Activated CD8-positive, alpha-beta T cell treated with anti-CD3 and anti-CD28 coated beads, Interleukin-2, amount 10 ng/mL, durations not matched to agents 7 days and 5 days (primary cell): Measurements from ENCODE around the gene GPR137C. TPM values are rescaled to one million over a fixed set of nuclear protein-coding genes. Genes with fewer than 3 reads are reported as not detected.

Experiments used
- ATAC-seq: fragments of 150-1000 bp; cut with Tn5 transposase; one replicate; pipeline ENCODE4 v1.10.0; 2021; ENCODE audit warnings: moderate library complexity
- CTCF ChIA-PET: fragments of 350-600 bp; sonication (Branson Sonifier 250); formaldehyde crosslinking; loops from one replicate; lab custom pipeline; 2021; ENCODE audit warnings: antibody characterized with exemption; lab: Charles Lee
- POLR2A ChIA-PET: fragments of 350-600 bp; sonication (Branson Sonifier 250); formaldehyde crosslinking; loops from one replicate; lab custom pipeline; 2021; ENCODE audit warnings: antibody characterized with exemption; lab: Charles Lee
- DNase-seq: peaks from one replicate; pipeline ENCODE4 v3.0.0-alpha.2; 2020
- H3K27ac Mint-ChIP-seq: one replicate; pipeline ENCODE4 v1.8.0; 2021; ENCODE audit warnings: mild to moderate bottlenecking, mixed read lengths
- H3K27me3 Mint-ChIP-seq: one replicate; pipeline ENCODE4 v1.8.0; 2021; ENCODE audit warnings: low read depth, mixed read lengths
- H3K36me3 Mint-ChIP-seq: one replicate; pipeline ENCODE4 v1.8.0; 2021; ENCODE audit warnings: low read depth, mixed read lengths
- H3K4me1 Mint-ChIP-seq: one replicate; pipeline ENCODE4 v1.8.0; 2021; ENCODE audit warnings: low read depth, mixed read lengths
- H3K4me3 Mint-ChIP-seq: one replicate; pipeline ENCODE4 v1.8.0; 2021; ENCODE audit warnings: mild to moderate bottlenecking, mixed read lengths
- H3K9me3 Mint-ChIP-seq: one replicate; pipeline ENCODE4 v1.8.0; 2022; ENCODE audit warnings: mixed read lengths; ENCODE audit not compliant: insufficient read depth
- total RNA-seq, 2 experiments: library from RNA; stranded (reverse); gene quantifications; one replicate each; pipeline ENCODE4 v1.2.3, GENCODE V29; 2021

The GPR137C gene, protein sequence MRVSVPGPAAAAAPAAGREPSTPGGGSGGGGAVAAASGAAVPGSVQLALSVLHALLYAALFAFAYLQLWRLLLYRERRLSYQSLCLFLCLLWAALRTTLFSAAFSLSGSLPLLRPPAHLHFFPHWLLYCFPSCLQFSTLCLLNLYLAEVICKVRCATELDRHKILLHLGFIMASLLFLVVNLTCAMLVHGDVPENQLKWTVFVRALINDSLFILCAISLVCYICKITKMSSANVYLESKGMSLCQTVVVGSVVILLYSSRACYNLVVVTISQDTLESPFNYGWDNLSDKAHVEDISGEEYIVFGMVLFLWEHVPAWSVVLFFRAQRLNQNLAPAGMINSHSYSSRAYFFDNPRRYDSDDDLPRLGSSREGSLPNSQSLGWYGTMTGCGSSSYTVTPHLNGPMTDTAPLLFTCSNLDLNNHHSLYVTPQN
- 1 to 10 TPM in 1 of 2 experiments, under 1 TPM in 1; 0.73 to 1.7 TPM for total RNA-seq

DNA sequence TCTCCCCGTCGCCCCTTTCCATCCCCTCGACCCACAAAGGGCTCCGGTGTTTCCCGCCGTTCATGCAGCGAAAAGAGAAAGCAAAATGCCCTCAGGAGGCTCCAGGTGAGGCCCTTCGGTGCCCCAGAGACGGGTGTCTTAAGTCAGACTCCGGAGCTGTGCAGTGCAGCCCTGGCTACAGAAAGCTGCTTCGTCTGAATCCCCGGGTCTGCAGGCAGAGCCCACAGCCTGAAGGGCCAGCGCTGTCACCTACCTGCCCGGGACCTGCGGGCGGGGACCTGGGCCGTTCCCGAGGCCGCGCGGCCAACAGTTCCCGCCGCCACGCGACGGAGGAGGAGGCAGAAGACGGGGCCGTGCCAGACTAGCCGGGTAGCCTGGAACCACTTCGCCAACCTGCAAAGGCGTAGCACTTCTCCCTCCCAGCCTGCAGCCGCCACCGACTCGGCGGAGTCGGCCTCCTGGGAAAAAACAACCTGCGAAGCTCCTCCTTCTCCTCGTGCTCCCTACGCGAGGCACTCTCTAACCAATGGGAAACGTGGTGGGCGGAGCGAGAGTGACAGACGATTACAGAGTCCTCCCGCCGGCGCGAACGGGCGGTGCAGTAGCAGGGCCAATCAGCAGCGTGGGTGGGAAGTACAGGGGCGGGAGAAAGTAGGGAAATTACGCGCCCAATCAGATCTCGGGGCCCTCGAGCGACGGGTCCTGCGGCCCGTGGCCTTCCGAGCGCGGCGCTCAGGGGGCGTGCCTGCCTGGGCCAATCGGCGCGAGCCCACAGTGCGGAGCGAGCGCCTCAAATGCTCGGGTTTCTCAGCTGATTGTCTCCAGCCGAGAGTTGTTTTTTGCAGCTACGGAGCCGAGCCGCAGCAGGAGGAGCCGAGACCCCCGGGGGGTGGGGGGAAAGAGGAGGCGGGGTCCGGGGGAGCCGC is at the start of gene GPR137C, which contains the start of gene TXNDC16:
Gene GPR137C (plus strand): TSS at position 774 of the 926 bp plus-strand sequence. CDS start 312 bp downstream, outside the sequence.
Gene TXNDC16 (minus strand): TSS at position 443 of the 926 bp plus-strand sequence. CDS start 8,948 bp downstream, outside the sequence.
- ChIA-PET CTCF (interaction anchor here (0.6 to 2.2 kb wide), 12 partner anchors 9 to 754 kb away, joined by 3 to 14 read pairs (median 4); no protein-coding TSS in a partner anchor), POLR2A (interaction anchor here (0.7 to 1.9 kb wide), 8 partner anchors 11 to 600 kb away, joined by 3 to 9 read pairs (median 4); partner anchors contain the start of genes ERO1A and PTGER2)
- DNase-seq (peak; percentile 100), ATAC-seq (peak; percentile 94)
- peaks cover 18% of the 10 kb centered on the region for H3K27me3 Mint-ChIP-seq
- peaks cover 11% of the 10 kb centered on the region for H3K36me3 Mint-ChIP-seq
- H3K27ac Mint-ChIP-seq: peak within 1 kb of the TSS; percentile 92
- no peaks in the 10 kb centered on the region for H3K9me3 Mint-ChIP-seq
- peaks cover 26% of the 10 kb centered on the region for H3K4me1 Mint-ChIP-seq
- H3K4me3 Mint-ChIP-seq: peak within 1 kb of the TSS; percentile 91

DNA sequence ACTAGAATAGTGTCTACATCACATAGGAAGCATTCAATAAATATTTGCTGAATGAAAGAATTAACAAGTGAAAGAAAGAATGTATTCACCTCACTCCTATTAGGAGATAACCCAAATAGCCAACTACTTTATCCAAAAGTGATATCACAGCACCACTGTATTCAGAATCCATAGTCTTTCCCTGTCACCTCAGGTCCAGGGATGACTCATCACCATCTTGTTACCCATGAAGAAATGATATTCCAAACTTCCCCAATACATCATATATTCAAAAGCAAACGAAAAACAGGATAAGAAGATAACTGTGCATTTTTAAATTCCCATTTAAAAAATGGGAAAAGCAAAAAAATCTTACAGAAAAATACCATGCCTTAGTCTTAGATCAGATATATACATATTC is 39.4 kb upstream of the GPR137C start:
- POLR2A ChIA-PET: no interaction called here
- H3K27ac Mint-ChIP-seq: no peak overlapping the region
- H3K9me3 Mint-ChIP-seq: no peaks in the 10 kb centered on the region
- H3K4me3 Mint-ChIP-seq: no peak overlapping the region
- no peaks in the 10 kb centered on the region for H3K4me1 Mint-ChIP-seq
- ATAC-seq (no peak), DNase-seq (no peak)
- no peaks in the 10 kb centered on the region for H3K27me3 Mint-ChIP-seq
- peaks cover 11% of the 10 kb centered on the region for H3K36me3 Mint-ChIP-seq
- CTCF ChIA-PET: no interaction called here

DNA sequence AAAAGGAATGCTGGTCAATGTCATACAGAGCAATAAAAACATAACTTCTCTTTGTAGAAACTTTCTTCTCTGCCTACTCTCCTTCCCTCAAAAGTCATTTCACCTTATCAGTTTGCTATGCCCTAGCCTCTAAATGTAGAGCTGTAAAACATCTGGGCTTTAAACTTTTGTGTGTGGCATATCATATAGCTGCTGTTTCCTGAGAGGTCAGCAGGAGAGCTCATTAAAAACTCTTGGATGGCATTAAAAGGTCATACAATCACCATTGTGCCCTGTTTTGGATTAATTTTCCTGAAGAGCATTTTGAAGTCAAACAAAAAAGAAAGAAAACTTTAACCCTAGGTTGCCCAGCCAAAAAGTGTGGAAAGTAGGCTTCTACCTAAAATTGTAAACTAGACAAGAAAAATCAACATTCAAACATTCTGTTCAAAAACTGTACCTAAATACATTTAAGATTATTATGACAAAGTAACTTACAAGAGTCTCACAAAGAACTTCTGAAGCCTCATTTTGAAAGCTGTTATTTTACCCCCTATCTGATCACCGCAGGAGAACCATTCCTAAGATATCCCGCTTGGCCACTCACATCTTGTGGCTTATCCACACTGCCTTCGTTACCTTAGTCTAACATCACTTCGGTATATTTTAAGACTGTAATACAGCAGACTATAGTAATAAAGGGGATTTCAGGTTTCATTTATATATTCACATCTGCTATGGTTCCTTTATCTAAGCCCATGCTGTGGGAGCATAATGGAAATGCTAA is 38.4 kb upstream of the GPR137C start:
- Mint-ChIP-seq H3K9me3 (no peaks in the 10 kb centered on the region), H3K4me3 (no peak overlapping the region), H3K36me3 (peaks cover 4% of the 10 kb centered on the region), H3K27me3 (no peaks in the 10 kb centered on the region), H3K4me1 (no peaks in the 10 kb centered on the region), H3K27ac (no peak overlapping the region)
- POLR2A ChIA-PET: no interaction called here
- CTCF ChIA-PET: no interaction called here
- no peak for ATAC-seq
- no peak for DNase-seq

DNA sequence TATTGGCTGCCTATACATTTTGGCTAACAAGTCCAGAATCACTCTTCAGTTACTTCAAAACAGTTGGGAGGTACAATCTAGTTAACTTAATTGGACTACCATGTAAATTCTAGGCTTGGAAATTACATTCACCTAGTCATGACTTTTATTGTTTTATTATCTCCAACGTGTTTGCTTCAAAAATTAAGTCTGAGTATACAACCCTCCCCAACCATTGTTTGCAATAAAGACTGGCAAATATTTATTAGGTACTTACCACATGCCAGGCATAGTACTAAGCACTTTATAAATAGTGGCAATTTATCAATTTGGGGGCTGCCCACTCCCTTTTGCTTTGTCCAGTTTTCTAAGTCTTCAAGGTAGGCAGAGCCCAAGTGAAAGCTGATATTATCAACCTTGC is 30.6 kb upstream of the GPR137C start:
- H3K4me3 Mint-ChIP-seq: no peak overlapping the region
- no peaks in the 10 kb centered on the region for H3K27me3 Mint-ChIP-seq
- ATAC-seq (no peak), DNase-seq (no peak)
- H3K9me3 Mint-ChIP-seq: no peaks in the 10 kb centered on the region
- POLR2A ChIA-PET: no interaction called here
- no peak overlapping the region for H3K27ac Mint-ChIP-seq
- H3K36me3 Mint-ChIP-seq: no peaks in the 10 kb centered on the region
- CTCF ChIA-PET: no interaction called here
- H3K4me1 Mint-ChIP-seq: no peaks in the 10 kb centered on the region

DNA sequence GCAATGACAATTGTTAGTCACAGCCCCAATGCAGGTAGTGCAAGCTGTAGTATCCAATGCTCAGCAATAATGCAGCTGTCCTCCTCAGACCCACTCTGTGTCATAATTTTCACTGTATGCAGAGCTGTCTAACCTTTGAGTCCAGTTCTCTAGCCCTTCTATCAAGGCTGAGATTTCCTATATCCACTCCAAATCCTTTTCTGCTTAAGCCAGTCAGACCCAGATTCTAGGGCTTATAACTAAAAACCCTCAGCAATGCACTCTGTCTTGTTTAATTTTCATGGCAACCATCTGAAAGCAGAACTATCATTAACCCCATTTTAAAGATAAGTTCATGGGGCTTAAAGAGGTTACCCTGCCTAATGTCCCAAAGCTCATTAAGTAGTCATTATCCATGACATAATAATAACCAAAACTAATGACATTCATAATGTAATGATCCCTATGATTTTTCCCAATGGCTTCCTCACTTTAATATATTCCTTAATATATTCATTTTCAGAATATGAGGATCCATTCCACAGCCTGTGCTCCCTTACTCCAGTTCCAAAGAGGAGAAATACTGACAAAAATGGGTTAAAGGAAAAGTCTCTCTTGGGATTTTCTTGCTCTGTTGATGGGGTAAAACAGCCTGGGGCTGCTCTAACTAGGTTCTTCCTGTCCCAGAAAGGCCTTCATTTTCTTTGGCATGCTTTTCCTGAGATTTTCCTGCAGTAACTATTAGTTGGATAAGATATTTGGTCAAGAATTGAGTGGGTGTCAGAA is 29.9 kb upstream of the GPR137C start:
- Mint-ChIP-seq H3K36me3 (no peaks in the 10 kb centered on the region), H3K9me3 (no peaks in the 10 kb centered on the region), H3K27ac (no peak overlapping the region), H3K27me3 (no peaks in the 10 kb centered on the region), H3K4me1 (no peaks in the 10 kb centered on the region), H3K4me3 (no peak overlapping the region)
- ChIA-PET POLR2A (no interaction called here), CTCF (interaction anchor here (0.6 kb wide), 1 partner anchor 210 kb away, joined by 3 read pairs; no protein-coding TSS in a partner anchor)
- DNase-seq (no peak), ATAC-seq (no peak)

DNA sequence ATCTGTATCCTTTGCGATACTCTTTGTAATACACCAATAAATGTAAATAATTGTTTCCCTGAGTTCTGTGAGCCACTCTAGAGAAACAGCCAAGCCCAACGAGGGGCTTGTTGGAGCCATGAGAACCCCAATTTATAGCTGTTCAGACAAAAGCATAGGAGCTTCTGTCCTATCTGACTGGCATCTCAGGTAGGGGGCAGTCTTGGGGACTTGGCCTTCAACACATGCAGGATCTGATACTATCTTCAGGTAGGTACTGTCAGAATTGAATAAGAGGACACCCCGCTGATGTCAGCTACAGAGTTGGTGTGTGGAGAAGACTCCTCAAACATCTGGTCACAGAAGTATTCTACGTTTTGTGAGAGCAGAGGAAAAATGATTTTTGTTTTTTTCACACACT is 25.6 kb upstream of the GPR137C start:
- Mint-ChIP-seq H3K4me1 (no peaks in the 10 kb centered on the region), H3K9me3 (no peaks in the 10 kb centered on the region), H3K27ac (no peak overlapping the region), H3K27me3 (no peaks in the 10 kb centered on the region), H3K36me3 (peaks cover 7% of the 10 kb centered on the region), H3K4me3 (no peak overlapping the region)
- ATAC-seq (no peak), DNase-seq (no peak)
- ChIA-PET POLR2A (no interaction called here), CTCF (interaction anchor here (1.0 kb wide), 1 partner anchor 99 kb away, joined by 3 read pairs; no protein-coding TSS in a partner anchor)

DNA sequence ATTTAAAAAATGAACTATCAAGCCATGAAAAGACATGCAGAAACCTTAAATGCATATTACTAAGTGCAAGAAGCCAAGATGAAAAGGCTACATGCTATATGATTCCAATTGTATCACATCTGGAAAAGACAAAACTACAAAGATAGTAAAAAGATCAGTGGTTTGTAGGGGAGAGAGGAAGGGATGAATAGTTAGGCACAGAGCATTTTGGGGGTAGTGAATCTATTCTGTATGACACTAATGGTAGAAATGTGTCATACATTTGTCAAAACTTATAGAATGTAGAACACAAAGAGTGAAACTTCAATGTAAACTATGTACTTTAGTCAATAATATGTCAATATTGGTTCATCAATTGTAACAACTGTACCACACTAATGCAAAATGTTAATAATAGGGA is 21.2 kb upstream of the GPR137C start:
- Mint-ChIP-seq H3K9me3 (no peaks in the 10 kb centered on the region), H3K27ac (no peak overlapping the region), H3K36me3 (peaks cover 30% of the 10 kb centered on the region), H3K4me3 (no peak overlapping the region), H3K27me3 (no peaks in the 10 kb centered on the region), H3K4me1 (no peaks in the 10 kb centered on the region)
- ChIA-PET CTCF (no interaction called here), POLR2A (interaction anchor here (0.5 to 0.6 kb wide), 2 partner anchors 257 to 1292 kb away, joined by 3 read pairs; partner anchors contain the start of gene TMX1)
- ATAC-seq: peak; percentile 67
- DNase-seq: no peak

DNA sequence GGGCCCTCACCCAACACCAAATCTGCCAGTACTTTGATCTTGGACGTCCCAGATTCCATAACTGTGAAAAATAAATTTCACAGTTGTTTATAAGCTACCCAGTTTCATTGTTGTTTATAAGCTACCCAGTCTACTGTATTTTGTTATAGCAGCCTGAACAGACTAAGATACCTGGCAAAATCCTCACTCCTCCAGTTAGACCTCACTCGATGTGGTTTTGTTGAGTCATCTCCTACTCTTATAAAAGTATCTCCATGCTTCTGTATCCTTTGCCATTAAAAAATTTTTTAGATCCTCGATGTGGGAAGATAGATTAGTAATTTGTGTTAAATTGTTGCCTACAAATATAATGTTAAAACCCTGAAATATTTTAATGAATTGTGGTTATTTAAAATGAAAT is 16.4 kb upstream of the GPR137C start:
- POLR2A ChIA-PET: interaction anchor here (0.8 kb wide), 1 partner anchor 18 kb away, joined by 3 read pairs; no protein-coding TSS in a partner anchor
- ATAC-seq (no peak), DNase-seq (no peak)
- Mint-ChIP-seq H3K4me1 (peaks cover 14% of the 10 kb centered on the region), H3K27me3 (no peaks in the 10 kb centered on the region), H3K27ac (no peak overlapping the region), H3K9me3 (no peaks in the 10 kb centered on the region), H3K36me3 (peaks cover 53% of the 10 kb centered on the region), H3K4me3 (no peak overlapping the region)
- CTCF ChIA-PET: interaction anchor here (1.4 to 1.5 kb wide), 2 partner anchors 11 to 16 kb away, joined by 5 to 6 read pairs; partner anchors contain the start of genes GPR137C and TXNDC16

DNA sequence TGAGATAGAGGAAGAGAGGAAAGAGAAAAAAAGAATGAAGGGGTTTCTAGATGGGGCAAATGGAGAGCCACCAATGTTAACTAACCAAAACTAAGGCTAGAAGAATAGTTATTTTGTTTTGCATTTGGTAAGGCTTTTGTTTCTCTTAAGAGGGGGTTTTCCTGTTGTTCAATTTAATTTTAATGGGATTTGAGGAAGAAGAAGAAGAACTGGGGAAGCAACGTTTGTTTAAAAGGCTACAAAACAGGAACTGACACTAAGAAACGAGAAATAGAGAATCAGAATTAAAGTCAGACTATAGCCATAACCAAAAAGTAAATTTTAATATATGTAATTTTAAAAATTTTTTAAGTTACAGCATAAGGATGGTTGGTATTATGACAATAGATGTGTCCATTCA is 14.0 kb upstream of the GPR137C start:
- DNase-seq (no peak), ATAC-seq (no peak)
- H3K9me3 Mint-ChIP-seq: no peaks in the 10 kb centered on the region
- H3K27ac Mint-ChIP-seq: no peak overlapping the region
- CTCF ChIA-PET: no interaction called here
- H3K4me3 Mint-ChIP-seq: no peak overlapping the region
- H3K27me3 Mint-ChIP-seq: no peaks in the 10 kb centered on the region
- POLR2A ChIA-PET: interaction anchor here (1.4 kb wide), 1 partner anchor 13 kb away, joined by 5 read pairs; the partner anchor contains the start of genes GPR137C and TXNDC16
- H3K36me3 Mint-ChIP-seq: peaks cover 48% of the 10 kb centered on the region
- peaks cover 14% of the 10 kb centered on the region for H3K4me1 Mint-ChIP-seq

DNA sequence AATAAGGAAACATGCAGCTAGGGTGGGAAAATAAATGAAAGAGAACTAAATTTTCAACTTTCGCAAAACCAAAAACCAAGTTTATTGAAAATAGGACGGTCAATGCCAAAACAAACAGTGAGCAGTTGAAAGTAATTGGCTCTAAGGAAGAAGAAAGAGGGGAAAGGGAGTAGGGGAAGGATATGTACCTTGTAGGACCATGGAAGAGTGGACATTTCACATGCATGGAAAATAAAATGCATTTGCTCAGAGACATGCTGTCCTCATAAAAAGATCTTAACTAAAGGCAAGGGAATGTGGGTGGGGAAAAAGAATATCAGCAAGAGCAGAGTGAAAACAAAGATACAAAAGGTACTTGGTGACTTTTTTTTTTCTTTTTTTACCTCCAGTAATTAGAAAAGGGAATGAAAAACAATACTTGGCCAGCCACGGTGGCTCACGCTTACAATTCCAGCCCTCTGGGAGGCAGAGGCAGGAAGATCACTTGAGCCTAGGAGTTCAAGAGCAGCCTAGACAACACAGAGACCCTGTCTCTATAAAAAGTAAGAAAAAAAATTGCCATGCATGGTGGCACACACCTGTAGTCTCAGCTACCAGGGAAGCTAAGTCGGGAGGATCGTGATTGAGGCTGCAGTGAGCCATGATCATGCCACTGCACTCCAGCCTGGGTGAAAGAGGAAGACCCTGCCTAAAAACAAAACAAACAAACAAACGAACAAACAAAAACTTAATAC is 6.9 kb upstream of the GPR137C start:
- POLR2A ChIA-PET: no interaction called here
- CTCF ChIA-PET: interaction anchor here (2.2 kb wide), 1 partner anchor 10 kb away, joined by 6 read pairs; no protein-coding TSS in a partner anchor
- Mint-ChIP-seq H3K9me3 (no peaks in the 10 kb centered on the region), H3K4me1 (peaks cover 10% of the 10 kb centered on the region), H3K27ac (no peak overlapping the region), H3K36me3 (peaks cover 17% of the 10 kb centered on the region), H3K4me3 (no peak overlapping the region), H3K27me3 (no peaks in the 10 kb centered on the region)
- ATAC-seq (no peak), DNase-seq (no peak)
